Adrenal gland (tissue), 5 donors: ENCODE data around the gene DUS2.

Experiments used
- CTCF ChIP-seq, 6 experiments: fragments of 450-650 bp in 4 of 6; fragments of 200-600 bp in 2 of 6; sonication (generic) in 1 of 6; IDR thresholded peaks; 1 replicate in 5 of 6; 2 replicates in 1 of 6; pipeline versions ENCODE4 v1.5.1 to v1.8.0; 2016 to 2021; ENCODE audit warnings: antibody characterized with exemption in 6 of 6, mild to moderate bottlenecking in 2 of 6, moderate library complexity in 1 of 6
- POLR2A ChIP-seq, 2 donors: fragments of 450-650 bp; IDR thresholded peaks; one replicate each; pipeline ENCODE4 v1.6.1; 2017; ENCODE audit warnings: antibody characterized with exemption in 2 of 2, mild to moderate bottlenecking in 2 of 2, moderate library complexity in 1 of 2
- donor health status: DM: no; HTN: no; CAD: no.

GRCh38 chr16:68047987-68048386 lies 24.9 kb downstream of the DUS2 start:
- TF ChIP-seq CTCF (IDR thresholded peaks at IDR 0.05) (no peak), POLR2A (IDR thresholded peaks at IDR 0.05) (no peak)
